ENCODE results near the gene WDR43.

Gene WDR43

GRCh38 chr2:28993206-28993960 lies 98.9 kb downstream of the WDR43 start:
- DNase-seq (ENCODE audit: insufficient read length, low spot score) (no peak), FAIRE-seq (no peak)
- no peak for TF ChIP-seq CTCF (IDR thresholded peaks at IDR 0.05; ENCODE audit: insufficient read depth, missing control alignments)

- no peak for TF ChIP-seq CTCF (IDR thresholded peaks at IDR 0.05; ENCODE audit: insufficient read depth, missing control alignments)
- DNase-seq (ENCODE audit: insufficient read length, low spot score), result no peak
- FAIRE-seq, result no peak
Measured at GRCh38 chr2:28994074-28994473, 99.6 kb downstream of the WDR43 start.

- DNase-seq (ENCODE audit: insufficient read length, low spot score) (no peak), FAIRE-seq (no peak)
- TF ChIP-seq CTCF (IDR thresholded peaks at IDR 0.05; ENCODE audit: insufficient read depth, missing control alignments), result no peak
Measured at GRCh38 chr2:28994679-28995078, 100.2 kb downstream of the WDR43 start.

GRCh38 chr2:28995765-28996750 lies 101.6 kb downstream of the WDR43 start:
- no peak for TF ChIP-seq CTCF (IDR thresholded peaks at IDR 0.05; ENCODE audit: insufficient read depth, missing control alignments)
- no peak for FAIRE-seq
- no peak for DNase-seq (ENCODE audit: insufficient read length, low spot score)

- TF ChIP-seq CTCF (IDR thresholded peaks at IDR 0.05; ENCODE audit: insufficient read depth, missing control alignments), result no peak
- DNase-seq (ENCODE audit: insufficient read length, low spot score) (no peak), FAIRE-seq (no peak)
Measured at GRCh38 chr2:28997237-28997846, 102.9 kb downstream of the WDR43 start.

Measured in D721Med (cell line).